Measurements from ENCODE around the gene CDKAL1. TPM values are rescaled to one million over a fixed set of nuclear protein-coding genes. Genes with fewer than 3 reads are reported as not detected.
A peak's percentile ranks its signal among the peaks of the same experiment; 100 is the strongest.

CDKAL1 gene
- total and polyA plus RNA-seq, 9 of the 15 experiments (the other 6 are each of a cell fraction or from before 2014, with no cell fraction given): 11.2 to 36.3 (median 20.1) TPM

DNA sequence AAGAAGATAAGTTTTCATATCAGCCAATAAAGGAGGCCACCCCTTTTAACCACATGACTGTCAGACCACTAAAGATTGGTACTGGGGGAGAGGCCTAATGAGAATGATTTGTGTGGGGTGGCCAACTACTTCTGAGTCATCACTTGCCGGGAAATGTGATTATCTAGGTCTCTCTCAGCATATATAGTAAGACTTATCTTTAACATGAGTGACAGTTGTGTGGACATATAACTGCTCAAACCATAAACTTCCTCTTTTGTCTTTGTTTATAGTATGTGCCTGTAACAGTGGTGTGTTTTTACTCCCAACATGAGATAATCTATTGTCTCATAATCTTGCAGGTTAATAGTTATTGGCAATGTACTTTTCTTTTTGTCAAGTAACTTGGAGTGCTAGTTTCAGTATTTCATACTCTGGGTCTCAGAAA, 312.4 kb downstream of the CDKAL1 start (continued):
- TF ChIP-seq, protein P1, sequence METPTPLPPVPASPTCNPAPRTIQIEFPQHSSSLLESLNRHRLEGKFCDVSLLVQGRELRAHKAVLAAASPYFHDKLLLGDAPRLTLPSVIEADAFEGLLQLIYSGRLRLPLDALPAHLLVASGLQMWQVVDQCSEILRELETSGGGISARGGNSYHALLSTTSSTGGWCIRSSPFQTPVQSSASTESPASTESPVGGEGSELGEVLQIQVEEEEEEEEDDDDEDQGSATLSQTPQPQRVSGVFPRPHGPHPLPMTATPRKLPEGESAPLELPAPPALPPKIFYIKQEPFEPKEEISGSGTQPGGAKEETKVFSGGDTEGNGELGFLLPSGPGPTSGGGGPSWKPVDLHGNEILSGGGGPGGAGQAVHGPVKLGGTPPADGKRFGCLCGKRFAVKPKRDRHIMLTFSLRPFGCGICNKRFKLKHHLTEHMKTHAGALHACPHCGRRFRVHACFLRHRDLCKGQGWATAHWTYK (CRISPR knock-in tag; IDR thresholded peaks at IDR 0.05): peak; percentile 93
- TF ChIP-seq ZNF239 (CRISPR knock-in tag; IDR thresholded peaks at IDR 0.05) (peak; percentile 40; the same call in 1 of the 2 replicates), MEIS2 (IDR thresholded peaks at IDR 0.05; ENCODE audit: partially characterized antibody) (peak; percentile 99), ZKSCAN1 (IDR thresholded peaks at IDR 0.05; ENCODE audit: low read depth, low read length) (no peak), TCFL5 (CRISPR knock-in tag; conservative IDR thresholded peaks at IDR 0.05) (no peak), SRF (CRISPR knock-in tag; IDR thresholded peaks at IDR 0.05) (peak in 1 of 2 experiments; percentile 65; a peak in 1 of 4 replicates), EP300 (IDR thresholded peaks at IDR 0.05; ENCODE audit: low read length) (peak; percentile 95), KLF16 (IDR thresholded peaks at IDR 0.05) (peak; percentile 86), SMARCA4 (IDR thresholded peaks at IDR 0.05) (peak; percentile 98), NCOA4 (IDR thresholded peaks at IDR 0.05; ENCODE audit: partially characterized antibody) (no peak), TEAD1 (CRISPR knock-in tag; IDR thresholded peaks at IDR 0.05) (peak in 1 of 2 experiments; percentile 74; a peak in 2 of 4 replicates), NFE2 (IDR thresholded peaks at IDR 0.05; ENCODE audit: low read depth) (peak; percentile 80), JUND (IDR thresholded peaks at IDR 0.05; ENCODE audit: borderline replicate concordance, low read depth, low read length) (peak; percentile 99), JUND (tag; IDR thresholded peaks at IDR 0.05; ENCODE audit: borderline replicate concordance, low read depth, low read length) (peak; percentile 99), KHSRP (IDR thresholded peaks at IDR 0.05) (0 out of 2 replicates have a peak, but pooled peaks have one; percentile 14), SAFB2 (IDR thresholded peaks at IDR 0.05; ENCODE audit: borderline replicate concordance, low read depth, low read length, severe bottlenecking) (no peak), MYBL2 (IDR thresholded peaks at IDR 0.05; ENCODE audit: low read depth) (peak; percentile 46; the same call in 1 of the 2 replicates), MYBL2 (CRISPR knock-in tag; IDR thresholded peaks at IDR 0.05; ENCODE audit: borderline replicate concordance) (no peak), NFATC3 (IDR thresholded peaks at IDR 0.05) (0 out of 2 replicates have a peak, but pooled peaks have one; percentile 9), ATF1 (CRISPR knock-in tag; IDR thresholded peaks at IDR 0.05) (no peak), ATF1 (tag; IDR thresholded peaks at IDR 0.05) (peak; percentile 74), ZFX (CRISPR knock-in tag; IDR thresholded peaks at IDR 0.05) (no peak), ZNF232 (CRISPR knock-in tag; IDR thresholded peaks at IDR 0.05) (no peak), HDAC2 (IDR thresholded peaks at IDR 0.05) (peak; percentile 99), SRSF3 (IDR thresholded peaks at IDR 0.05; ENCODE audit: insufficient read depth, low read length) (no peak), ZNF707 (CRISPR knock-in tag; conservative IDR thresholded peaks at IDR 0.05) (no peak), ZNF316 (IDR thresholded peaks at IDR 0.05) (peak; percentile 73), SMARCE1 (IDR thresholded peaks at IDR 0.05) (peak; percentile 98), EGR1 (conservative IDR thresholded peaks at IDR 0.05) (0 out of 2 replicates have a peak, but pooled peaks have one; percentile 34), PCBP1 (IDR thresholded peaks at IDR 0.05; ENCODE audit: low read depth, low read length, poor library complexity, severe bottlenecking) (no peak)
- TF ChIP-seq, protein P2, sequence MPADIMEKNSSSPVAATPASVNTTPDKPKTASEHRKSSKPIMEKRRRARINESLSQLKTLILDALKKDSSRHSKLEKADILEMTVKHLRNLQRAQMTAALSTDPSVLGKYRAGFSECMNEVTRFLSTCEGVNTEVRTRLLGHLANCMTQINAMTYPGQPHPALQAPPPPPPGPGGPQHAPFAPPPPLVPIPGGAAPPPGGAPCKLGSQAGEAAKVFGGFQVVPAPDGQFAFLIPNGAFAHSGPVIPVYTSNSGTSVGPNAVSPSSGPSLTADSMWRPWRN (IDR thresholded peaks at IDR 0.05; ENCODE audit: low read depth): peak; percentile 92

All from K562 (cell line).